HL-60 (cell line): ENCODE results near the gene HTATSF1.

ENCODE experiments used
- GABPA ChIP-seq: IDR thresholded peaks from 2 replicates; pipeline ENCODE4 v1.6.1; 2012; ENCODE audit warnings: low read depth
- POLR2AphosphoS5 ChIP-seq: IDR thresholded peaks from 2 replicates; pipeline ENCODE4 v1.6.1; 2012; ENCODE audit warnings: low read depth
- SPI1 ChIP-seq: IDR thresholded peaks from 2 replicates; pipeline ENCODE4 v1.6.1; 2012; ENCODE audit warnings: low read depth, mild to moderate bottlenecking, borderline replicate concordance
- TF ChIP-seq, protein P1 (sequence below): IDR thresholded peaks from 2 replicates; pipeline ENCODE4 v1.6.1; 2012; ENCODE audit warnings: low read depth; ENCODE audit not compliant: insufficient replicate concordance
- TF ChIP-seq, protein P2 (sequence below): IDR thresholded peaks from one replicate; pipeline ENCODE4 v1.5.1; 2011; ENCODE audit warnings: low read length, control low read depth, inconsistent platforms; ENCODE audit not compliant: insufficient read depth

DNA sequence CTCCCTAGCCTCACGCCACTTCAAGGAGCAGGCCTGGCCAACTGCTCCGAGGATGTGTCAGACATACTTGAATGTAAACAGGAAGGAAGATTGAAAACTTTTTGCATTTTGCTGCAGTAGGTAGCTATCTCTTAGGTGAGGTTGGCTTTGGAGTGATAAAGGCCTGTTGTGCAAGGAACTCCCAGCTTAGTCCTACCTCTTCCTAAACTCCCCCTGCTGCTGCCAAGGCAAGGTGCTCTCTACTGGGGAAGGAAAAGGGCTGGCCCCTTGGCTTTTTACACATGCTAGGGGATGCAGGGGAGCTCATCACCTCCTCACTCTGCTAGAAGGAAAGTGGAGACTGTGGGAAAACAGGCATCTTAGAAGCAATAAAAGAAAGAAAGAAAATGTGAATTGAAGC lies 20.4 kb upstream of the HTATSF1 start:
- TF ChIP-seq, protein P1, sequence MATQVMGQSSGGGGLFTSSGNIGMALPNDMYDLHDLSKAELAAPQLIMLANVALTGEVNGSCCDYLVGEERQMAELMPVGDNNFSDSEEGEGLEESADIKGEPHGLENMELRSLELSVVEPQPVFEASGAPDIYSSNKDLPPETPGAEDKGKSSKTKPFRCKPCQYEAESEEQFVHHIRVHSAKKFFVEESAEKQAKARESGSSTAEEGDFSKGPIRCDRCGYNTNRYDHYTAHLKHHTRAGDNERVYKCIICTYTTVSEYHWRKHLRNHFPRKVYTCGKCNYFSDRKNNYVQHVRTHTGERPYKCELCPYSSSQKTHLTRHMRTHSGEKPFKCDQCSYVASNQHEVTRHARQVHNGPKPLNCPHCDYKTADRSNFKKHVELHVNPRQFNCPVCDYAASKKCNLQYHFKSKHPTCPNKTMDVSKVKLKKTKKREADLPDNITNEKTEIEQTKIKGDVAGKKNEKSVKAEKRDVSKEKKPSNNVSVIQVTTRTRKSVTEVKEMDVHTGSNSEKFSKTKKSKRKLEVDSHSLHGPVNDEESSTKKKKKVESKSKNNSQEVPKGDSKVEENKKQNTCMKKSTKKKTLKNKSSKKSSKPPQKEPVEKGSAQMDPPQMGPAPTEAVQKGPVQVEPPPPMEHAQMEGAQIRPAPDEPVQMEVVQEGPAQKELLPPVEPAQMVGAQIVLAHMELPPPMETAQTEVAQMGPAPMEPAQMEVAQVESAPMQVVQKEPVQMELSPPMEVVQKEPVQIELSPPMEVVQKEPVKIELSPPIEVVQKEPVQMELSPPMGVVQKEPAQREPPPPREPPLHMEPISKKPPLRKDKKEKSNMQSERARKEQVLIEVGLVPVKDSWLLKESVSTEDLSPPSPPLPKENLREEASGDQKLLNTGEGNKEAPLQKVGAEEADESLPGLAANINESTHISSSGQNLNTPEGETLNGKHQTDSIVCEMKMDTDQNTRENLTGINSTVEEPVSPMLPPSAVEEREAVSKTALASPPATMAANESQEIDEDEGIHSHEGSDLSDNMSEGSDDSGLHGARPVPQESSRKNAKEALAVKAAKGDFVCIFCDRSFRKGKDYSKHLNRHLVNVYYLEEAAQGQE, result no peak
- TF ChIP-seq GABPA, result no peak
- TF ChIP-seq POLR2AphosphoS5, result no peak
- TF ChIP-seq, protein P2, sequence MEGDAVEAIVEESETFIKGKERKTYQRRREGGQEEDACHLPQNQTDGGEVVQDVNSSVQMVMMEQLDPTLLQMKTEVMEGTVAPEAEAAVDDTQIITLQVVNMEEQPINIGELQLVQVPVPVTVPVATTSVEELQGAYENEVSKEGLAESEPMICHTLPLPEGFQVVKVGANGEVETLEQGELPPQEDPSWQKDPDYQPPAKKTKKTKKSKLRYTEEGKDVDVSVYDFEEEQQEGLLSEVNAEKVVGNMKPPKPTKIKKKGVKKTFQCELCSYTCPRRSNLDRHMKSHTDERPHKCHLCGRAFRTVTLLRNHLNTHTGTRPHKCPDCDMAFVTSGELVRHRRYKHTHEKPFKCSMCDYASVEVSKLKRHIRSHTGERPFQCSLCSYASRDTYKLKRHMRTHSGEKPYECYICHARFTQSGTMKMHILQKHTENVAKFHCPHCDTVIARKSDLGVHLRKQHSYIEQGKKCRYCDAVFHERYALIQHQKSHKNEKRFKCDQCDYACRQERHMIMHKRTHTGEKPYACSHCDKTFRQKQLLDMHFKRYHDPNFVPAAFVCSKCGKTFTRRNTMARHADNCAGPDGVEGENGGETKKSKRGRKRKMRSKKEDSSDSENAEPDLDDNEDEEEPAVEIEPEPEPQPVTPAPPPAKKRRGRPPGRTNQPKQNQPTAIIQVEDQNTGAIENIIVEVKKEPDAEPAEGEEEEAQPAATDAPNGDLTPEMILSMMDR, result no peak
- TF ChIP-seq SPI1, result no peak
